HepG2 (cell line): ENCODE results near the gene PWWP2A. TPM values are rescaled to one million over a fixed set of nuclear protein-coding genes. Genes with fewer than 3 reads are reported as not detected.

Experiments
- CENPX ChIP-seq: sonication (generic); formaldehyde crosslinking; IDR thresholded peaks from 2 replicates; pipeline ENCODE4 v1.9.0; 2021; ENCODE audit warnings: mild to moderate bottlenecking, missing genetic modification reagents, moderate library complexity
- ETV6 ChIP-seq: sonication (generic); formaldehyde crosslinking; conservative IDR thresholded peaks from 2 replicates; pipeline ENCODE4 v1.4.0; 2020; ENCODE audit warnings: missing genetic modification reagents
- FOXA1 ChIP-seq, 2 experiments: fragments of 450-650 bp in 1 of 2; sonication (generic) in 1 of 2; formaldehyde crosslinking in 1 of 2; IDR thresholded peaks; 2 replicates each; pipeline versions ENCODE4 v1.4.0 to v1.6.1; 2016 to 2020; ENCODE audit warnings: missing genetic modification reagents in 1 of 2
- MATR3 ChIP-seq: sonication (generic); formaldehyde crosslinking; IDR thresholded peaks from 2 replicates; pipeline ENCODE4 v1.4.0; 2020; ENCODE audit warnings: missing genetic modification reagents
- SAP130 ChIP-seq: IDR thresholded peaks from 2 replicates; pipeline ENCODE4 v1.6.1; 2016; ENCODE audit warnings: low read depth
- SMARCE1 ChIP-seq: fragments of 450-650 bp; IDR thresholded peaks from 2 replicates; pipeline ENCODE4 v1.6.1; 2017; ENCODE audit warnings: borderline replicate concordance
- SMC3 ChIP-seq: IDR thresholded peaks from 2 replicates; pipeline ENCODE4 v1.6.1; 2011; ENCODE audit warnings: low read length, improper control_type of control experiment
- ZC3H4 ChIP-seq: sonication (generic); formaldehyde crosslinking; IDR thresholded peaks from 2 replicates; pipeline ENCODE4 v1.4.0; 2020; ENCODE audit warnings: missing genetic modification reagents, borderline replicate concordance
- ZFX ChIP-seq: sonication (generic); formaldehyde crosslinking; IDR thresholded peaks from 2 replicates; pipeline ENCODE4 v1.4.0; 2020; ENCODE audit warnings: mild to moderate bottlenecking, low read depth, missing genetic modification reagents, moderate library complexity
- ZFYVE20 ChIP-seq: sonication (generic); formaldehyde crosslinking; IDR thresholded peaks from 2 replicates; pipeline ENCODE4 v1.8.0; 2023; ENCODE audit warnings: low read depth, mild to moderate bottlenecking, moderate library complexity, missing genetic modification reagents, borderline replicate concordance
- ZNF274 ChIP-seq: sonication (generic); formaldehyde crosslinking; IDR thresholded peaks from 2 replicates; pipeline ENCODE4 v1.5.1; 2020; ENCODE audit warnings: mild to moderate bottlenecking, missing genetic modification reagents
- ZNF619 ChIP-seq: sonication (generic); formaldehyde crosslinking; IDR thresholded peaks from 2 replicates; pipeline ENCODE4 v1.4.0; 2020; ENCODE audit warnings: mild to moderate bottlenecking, missing genetic modification reagents
- ZNF792 ChIP-seq: IDR thresholded peaks from 2 replicates; pipeline ENCODE4 v1.6.1; 2016
- polyA plus RNA-seq, 8 experiments: library from polyadenylated mRNA; depleted of rRNA in 3 of 8; stranded (reverse) in 7 of 8; unstranded in 1 of 8; fragments of >200 nt; fragmentation: Illumina TruSeq in 4 of 8; extraction: Trizol in 4 of 8; gene quantifications; 2 replicates each; pipeline versions ENCODE4 v1.2.1 to v1.2.3, GENCODE V29; 2011 to 2016; ENCODE audit warnings: low read depth in 4 of 8, missing spikeins in 1 of 8, mixed read lengths in 1 of 8; ENCODE audit not compliant: insufficient read depth in 1 of 8
- total RNA-seq, 5 experiments: library from RNA; depleted of rRNA; stranded (reverse); fragments of >200 nt; fragmentation: Illumina TruSeq; extraction: Trizol; gene quantifications; 2 replicates each; pipeline ENCODE4 v1.2.3, GENCODE V29; 2016; ENCODE audit warnings: low read depth in 1 of 5
- TF ChIP-seq, protein P1 (sequence below): sonication (generic); formaldehyde crosslinking; IDR thresholded peaks from 2 replicates; pipeline ENCODE4 v1.4.0; 2020; ENCODE audit warnings: low read depth, missing genetic modification reagents
- TF ChIP-seq, protein P2 (sequence below): sonication (generic); formaldehyde crosslinking; IDR thresholded peaks from 2 replicates; pipeline ENCODE4 v1.4.0; 2020; ENCODE audit warnings: missing genetic modification reagents, borderline replicate concordance
- TF ChIP-seq, protein P3 (sequence below): sonication (generic); formaldehyde crosslinking; IDR thresholded peaks from 2 replicates; pipeline ENCODE4 v1.5.0; 2020; ENCODE audit warnings: missing genetic modification reagents
- TF ChIP-seq, protein P4 (sequence below): sonication (generic); formaldehyde crosslinking; IDR thresholded peaks from 2 replicates; pipeline ENCODE4 v1.4.0; 2020; ENCODE audit warnings: mild to moderate bottlenecking, low read depth, missing genetic modification reagents
- TF ChIP-seq, protein P5 (sequence below), 2 experiments: fragments of 450-650 bp in 1 of 2; sonication (generic) in 1 of 2; formaldehyde crosslinking; IDR thresholded peaks; 2 replicates each; pipeline versions ENCODE4 v1.5.0 to v1.8.0; 2020 to 2022; ENCODE audit warnings: mild to moderate bottlenecking in 1 of 2, missing genetic modification reagents in 1 of 2

PWWP2A gene
- total and polyA plus RNA-seq, 2 of the 13 experiments (the other 11 are each of a cell fraction or from before 2014, with no cell fraction given) = 7.3 to 16.9 TPM

DNA sequence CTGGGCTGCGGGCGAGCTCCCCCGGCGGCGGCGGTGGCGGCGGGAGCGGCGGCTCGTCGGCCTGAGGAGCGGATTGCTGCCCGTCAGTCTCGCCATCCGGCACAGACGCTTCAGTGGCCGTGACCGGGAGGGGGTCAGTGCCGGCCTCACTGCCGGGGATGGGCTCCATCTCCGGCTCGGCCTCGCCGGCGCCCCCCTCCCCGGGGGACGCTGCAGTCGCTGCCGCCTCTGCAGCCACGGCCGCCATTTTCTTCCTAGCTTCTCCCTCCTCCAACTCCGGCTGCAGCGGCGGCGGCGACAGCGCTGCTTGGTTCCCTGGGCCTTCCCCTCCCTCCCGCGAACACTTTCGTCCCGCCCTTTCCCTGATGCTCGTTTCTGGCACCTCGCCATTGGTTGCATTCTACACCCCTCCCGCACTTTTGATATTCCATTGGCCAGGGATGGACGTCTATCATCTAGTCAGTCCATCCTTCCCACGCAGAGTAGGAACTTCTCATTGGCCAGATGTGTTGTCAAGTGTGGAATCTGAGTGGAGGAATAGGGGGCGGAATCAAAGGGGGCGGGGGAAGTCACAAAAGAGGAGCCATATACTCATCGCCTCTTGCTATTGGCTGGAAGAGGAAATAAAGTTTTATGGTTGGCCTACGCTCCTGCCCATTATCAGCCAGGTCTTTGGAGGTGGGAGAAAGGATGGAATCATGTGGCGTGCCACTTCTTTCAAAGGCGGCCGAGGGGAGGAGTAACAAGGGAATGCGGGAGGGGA is at the start of gene PWWP2A (continued):
- TF ChIP-seq, protein P1, sequence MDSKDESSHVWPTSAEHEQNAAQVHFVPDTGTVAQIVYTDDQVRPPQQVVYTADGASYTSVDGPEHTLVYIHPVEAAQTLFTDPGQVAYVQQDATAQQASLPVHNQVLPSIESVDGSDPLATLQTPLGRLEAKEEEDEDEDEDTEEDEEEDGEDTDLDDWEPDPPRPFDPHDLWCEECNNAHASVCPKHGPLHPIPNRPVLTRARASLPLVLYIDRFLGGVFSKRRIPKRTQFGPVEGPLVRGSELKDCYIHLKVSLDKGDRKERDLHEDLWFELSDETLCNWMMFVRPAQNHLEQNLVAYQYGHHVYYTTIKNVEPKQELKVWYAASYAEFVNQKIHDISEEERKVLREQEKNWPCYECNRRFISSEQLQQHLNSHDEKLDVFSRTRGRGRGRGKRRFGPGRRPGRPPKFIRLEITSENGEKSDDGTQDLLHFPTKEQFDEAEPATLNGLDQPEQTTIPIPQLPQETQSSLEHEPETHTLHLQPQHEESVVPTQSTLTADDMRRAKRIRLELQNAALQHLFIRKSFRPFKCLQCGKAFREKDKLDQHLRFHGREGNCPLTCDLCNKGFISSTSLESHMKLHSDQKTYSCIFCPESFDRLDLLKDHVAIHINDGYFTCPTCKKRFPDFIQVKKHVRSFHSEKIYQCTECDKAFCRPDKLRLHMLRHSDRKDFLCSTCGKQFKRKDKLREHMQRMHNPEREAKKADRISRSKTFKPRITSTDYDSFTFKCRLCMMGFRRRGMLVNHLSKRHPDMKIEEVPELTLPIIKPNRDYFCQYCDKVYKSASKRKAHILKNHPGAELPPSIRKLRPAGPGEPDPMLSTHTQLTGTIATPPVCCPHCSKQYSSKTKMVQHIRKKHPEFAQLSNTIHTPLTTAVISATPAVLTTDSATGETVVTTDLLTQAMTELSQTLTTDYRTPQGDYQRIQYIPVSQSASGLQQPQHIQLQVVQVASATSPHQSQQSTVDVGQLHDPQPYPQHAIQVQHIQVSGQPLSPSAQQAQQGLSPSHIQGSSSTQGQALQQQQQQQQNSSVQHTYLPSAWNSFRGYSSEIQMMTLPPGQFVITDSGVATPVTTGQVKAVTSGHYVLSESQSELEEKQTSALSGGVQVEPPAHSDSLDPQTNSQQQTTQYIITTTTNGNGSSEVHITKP (CRISPR knock-in tag) = no peak
- no peak for TF ChIP-seq ZC3H4
- TF ChIP-seq ZNF619 (CRISPR knock-in tag) = no peak
- TF ChIP-seq ZNF274 (CRISPR knock-in tag) = no peak
- TF ChIP-seq, protein P2, sequence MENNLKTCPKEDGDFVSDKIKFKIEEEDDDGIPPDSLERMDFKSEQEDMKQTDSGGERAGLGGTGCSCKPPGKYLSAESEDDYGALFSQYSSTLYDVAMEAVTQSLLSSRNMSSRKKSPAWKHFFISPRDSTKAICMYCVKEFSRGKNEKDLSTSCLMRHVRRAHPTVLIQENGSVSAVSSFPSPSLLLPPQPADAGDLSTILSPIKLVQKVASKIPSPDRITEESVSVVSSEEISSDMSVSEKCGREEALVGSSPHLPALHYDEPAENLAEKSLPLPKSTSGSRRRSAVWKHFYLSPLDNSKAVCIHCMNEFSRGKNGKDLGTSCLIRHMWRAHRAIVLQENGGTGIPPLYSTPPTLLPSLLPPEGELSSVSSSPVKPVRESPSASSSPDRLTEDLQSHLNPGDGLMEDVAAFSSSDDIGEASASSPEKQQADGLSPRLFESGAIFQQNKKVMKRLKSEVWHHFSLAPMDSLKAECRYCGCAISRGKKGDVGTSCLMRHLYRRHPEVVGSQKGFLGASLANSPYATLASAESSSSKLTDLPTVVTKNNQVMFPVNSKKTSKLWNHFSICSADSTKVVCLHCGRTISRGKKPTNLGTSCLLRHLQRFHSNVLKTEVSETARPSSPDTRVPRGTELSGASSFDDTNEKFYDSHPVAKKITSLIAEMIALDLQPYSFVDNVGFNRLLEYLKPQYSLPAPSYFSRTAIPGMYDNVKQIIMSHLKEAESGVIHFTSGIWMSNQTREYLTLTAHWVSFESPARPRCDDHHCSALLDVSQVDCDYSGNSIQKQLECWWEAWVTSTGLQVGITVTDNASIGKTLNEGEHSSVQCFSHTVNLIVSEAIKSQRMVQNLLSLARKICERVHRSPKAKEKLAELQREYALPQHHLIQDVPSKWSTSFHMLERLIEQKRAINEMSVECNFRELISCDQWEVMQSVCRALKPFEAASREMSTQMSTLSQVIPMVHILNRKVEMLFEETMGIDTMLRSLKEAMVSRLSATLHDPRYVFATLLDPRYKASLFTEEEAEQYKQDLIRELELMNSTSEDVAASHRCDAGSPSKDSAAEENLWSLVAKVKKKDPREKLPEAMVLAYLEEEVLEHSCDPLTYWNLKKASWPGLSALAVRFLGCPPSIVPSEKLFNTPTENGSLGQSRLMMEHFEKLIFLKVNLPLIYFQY (CRISPR knock-in tag) = no peak; the same call in 1 of the 2 replicates
- TF ChIP-seq SMARCE1 = no peak
- TF ChIP-seq SMC3 = no peak
- TF ChIP-seq, protein P3, sequence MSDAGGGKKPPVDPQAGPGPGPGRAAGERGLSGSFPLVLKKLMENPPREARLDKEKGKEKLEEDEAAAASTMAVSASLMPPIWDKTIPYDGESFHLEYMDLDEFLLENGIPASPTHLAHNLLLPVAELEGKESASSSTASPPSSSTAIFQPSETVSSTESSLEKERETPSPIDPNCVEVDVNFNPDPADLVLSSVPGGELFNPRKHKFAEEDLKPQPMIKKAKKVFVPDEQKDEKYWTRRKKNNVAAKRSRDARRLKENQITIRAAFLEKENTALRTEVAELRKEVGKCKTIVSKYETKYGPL (CRISPR knock-in tag) = no peak
- peak; percentile 59 for TF ChIP-seq SAP130 (CRISPR knock-in tag)
- no peak for TF ChIP-seq ZFYVE20 (CRISPR knock-in tag)
- TF ChIP-seq ZNF792 (CRISPR knock-in tag) = 0 out of 2 replicates have a peak, but pooled peaks have one; percentile 26
- peak; percentile 85 for TF ChIP-seq ZFX (CRISPR knock-in tag)
- no peak for TF ChIP-seq FOXA1 (IDR thresholded peaks at IDR 0.05)
- no peak for TF ChIP-seq FOXA1 (CRISPR knock-in tag; IDR thresholded peaks at IDR 0.05)
- TF ChIP-seq, protein P4, sequence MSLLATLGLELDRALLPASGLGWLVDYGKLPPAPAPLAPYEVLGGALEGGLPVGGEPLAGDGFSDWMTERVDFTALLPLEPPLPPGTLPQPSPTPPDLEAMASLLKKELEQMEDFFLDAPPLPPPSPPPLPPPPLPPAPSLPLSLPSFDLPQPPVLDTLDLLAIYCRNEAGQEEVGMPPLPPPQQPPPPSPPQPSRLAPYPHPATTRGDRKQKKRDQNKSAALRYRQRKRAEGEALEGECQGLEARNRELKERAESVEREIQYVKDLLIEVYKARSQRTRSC (CRISPR knock-in tag) = no peak
- TF ChIP-seq CENPX = no peak
- TF ChIP-seq ETV6 (CRISPR knock-in tag) = peak; percentile 55; the same call in 1 of the 2 replicates
- TF ChIP-seq MATR3 (CRISPR knock-in tag) = no peak
- TF ChIP-seq, protein P5, sequence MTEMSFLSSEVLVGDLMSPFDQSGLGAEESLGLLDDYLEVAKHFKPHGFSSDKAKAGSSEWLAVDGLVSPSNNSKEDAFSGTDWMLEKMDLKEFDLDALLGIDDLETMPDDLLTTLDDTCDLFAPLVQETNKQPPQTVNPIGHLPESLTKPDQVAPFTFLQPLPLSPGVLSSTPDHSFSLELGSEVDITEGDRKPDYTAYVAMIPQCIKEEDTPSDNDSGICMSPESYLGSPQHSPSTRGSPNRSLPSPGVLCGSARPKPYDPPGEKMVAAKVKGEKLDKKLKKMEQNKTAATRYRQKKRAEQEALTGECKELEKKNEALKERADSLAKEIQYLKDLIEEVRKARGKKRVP (CRISPR knock-in tag; IDR thresholded peaks at IDR 0.05) = no peak
